ENCODE measurements around the gene PNLDC1. TPM values are rescaled to one million over a fixed set of nuclear protein-coding genes. Genes with fewer than 3 reads are reported as not detected.

PNLDC1 gene
- total RNA-seq, 1 experiment from 2014 or later, result not detected

DNA sequence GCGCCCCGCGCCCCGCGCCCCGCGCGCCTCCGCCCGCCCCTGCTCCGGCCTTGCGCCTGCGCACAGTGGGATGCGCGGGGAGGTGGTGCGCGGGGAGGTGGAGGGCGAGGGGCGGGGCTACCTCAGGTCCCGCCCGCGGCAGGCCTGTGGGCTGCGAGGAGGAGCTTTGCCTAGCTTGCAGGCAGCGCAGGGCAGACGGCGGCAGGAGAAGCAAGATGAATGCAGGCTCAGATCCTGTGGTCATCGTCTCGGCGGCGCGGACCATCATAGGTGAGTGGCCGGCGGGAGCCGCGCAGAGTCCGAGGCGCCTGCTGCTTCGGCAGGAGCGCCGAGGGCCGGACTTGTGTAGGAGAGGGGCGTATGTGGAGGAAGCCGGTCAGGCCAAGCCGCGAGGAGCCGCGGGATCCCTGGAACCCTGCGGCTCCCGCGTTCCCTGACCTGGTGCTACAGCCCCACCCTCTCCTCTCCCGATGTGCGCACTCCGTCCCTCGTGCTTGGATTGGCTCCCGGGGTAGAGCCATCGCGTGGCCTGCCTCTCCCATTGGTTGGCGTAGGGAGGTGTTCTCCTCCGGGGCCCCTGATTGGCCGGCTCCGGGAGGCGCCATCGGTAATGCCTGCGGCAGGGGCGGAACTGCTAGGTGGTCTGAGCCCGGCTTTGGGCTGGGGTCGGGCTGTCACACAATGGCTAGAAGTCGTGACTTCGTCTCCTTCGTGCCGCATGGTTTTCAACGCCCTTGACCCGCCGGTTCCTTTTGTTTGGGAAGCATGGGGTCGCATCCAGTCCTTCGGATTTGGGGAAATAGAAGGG is 38.0 kb upstream of the PNLDC1 start, which contains the start of gene ACAT2:
ACAT2 (plus strand) TSS at position 173 of the 808 bp plus-strand sequence; CDS start at position 216, 43 bp downstream.
- Histone ChIP-seq H3K4me1 (replicated peaks) (peaks cover 49% of the 10 kb centered on the region), H3K36me3 (peaks cover 68% of the 10 kb centered on the region), H3K27me3 (replicated peaks) (no peaks in the 10 kb centered on the region), H3K9me3 (replicated peaks) (no peaks in the 10 kb centered on the region), H3K27ac (peak within 1 kb of the TSS; percentile 94), H3K4me3 (peak within 1 kb of the TSS; percentile 71)
- peak; percentile 95 to 97 for DNase-seq (ENCODE audit: low read depth in 1 of 2, low spot score in 2 of 2)

- Histone ChIP-seq H3K4me1 (replicated peaks) (peaks cover 55% of the 10 kb centered on the region), H3K27ac (0 out of 2 replicates have a peak overlapping the region, but pooled peaks have one; percentile 1), H3K27me3 (replicated peaks) (no peaks in the 10 kb centered on the region), H3K4me3 (peak overlapping the region; percentile 71), H3K36me3 (peaks cover 70% of the 10 kb centered on the region), H3K9me3 (replicated peaks) (no peaks in the 10 kb centered on the region)
- DNase-seq (ENCODE audit: low read depth in 1 of 2, low spot score in 2 of 2), result no peak
These were observed 37.3 kb upstream of the PNLDC1 start for GRCh38 chr6:159762681-159763293.

DNA sequence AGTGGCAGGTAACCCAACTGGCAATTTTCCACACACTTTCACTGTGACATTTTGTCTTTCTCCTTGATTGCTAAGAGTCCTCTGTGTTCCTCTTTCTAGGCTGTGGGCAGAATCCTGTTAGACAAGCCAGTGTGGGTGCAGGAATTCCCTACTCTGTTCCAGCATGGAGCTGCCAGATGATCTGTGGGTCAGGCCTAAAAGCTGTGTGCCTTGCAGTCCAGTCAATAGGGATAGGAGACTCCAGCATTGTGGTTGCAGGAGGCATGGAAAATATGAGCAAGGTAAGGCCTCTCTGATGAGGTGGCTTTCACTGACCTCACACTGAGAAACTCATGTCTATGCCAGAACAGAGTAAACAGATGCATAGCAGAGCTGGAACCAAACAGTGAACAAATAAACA is 33.2 kb upstream of the PNLDC1 start:
- H3K36me3 ChIP-seq, result peaks cover 86% of the 10 kb centered on the region
- H3K27ac ChIP-seq, result 0 out of 2 replicates have a peak overlapping the region, but pooled peaks have one; percentile 7
- H3K4me3 ChIP-seq, result no peak overlapping the region
- H3K4me1 ChIP-seq (replicated peaks), result peaks cover 22% of the 10 kb centered on the region
- peak; percentile 50 to 66 for DNase-seq (ENCODE audit: low read depth in 1 of 2, low spot score in 2 of 2)
- no peaks in the 10 kb centered on the region for H3K9me3 ChIP-seq (replicated peaks)
- no peaks in the 10 kb centered on the region for H3K27me3 ChIP-seq (replicated peaks)

DNA sequence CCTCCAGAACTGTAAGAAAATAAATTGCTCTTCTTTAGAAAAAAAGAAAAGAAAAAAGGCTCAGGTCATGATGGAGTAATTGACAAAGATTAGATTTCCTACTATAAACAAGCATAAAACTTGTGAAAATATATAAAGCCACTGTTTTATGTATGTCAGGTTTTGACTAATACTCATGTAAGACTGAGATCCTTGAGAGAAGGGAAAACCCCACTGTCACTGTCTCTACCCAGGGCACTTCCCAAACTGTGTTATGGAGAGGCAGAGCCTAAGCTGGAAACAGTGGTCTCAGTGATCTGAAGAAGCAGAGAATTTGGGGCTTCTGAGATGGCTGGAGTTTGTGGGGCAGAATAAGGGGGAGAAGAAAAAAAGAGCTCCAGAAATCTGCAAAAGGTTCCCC is 30.6 kb upstream of the PNLDC1 start:
- DNase-seq (ENCODE audit: low read depth in 1 of 2, low spot score in 2 of 2), result no peak
- no peaks in the 10 kb centered on the region for H3K9me3 ChIP-seq (replicated peaks)
- H3K27me3 ChIP-seq (replicated peaks), result no peaks in the 10 kb centered on the region; the same call in 1 of the 2 replicates
- H3K36me3 ChIP-seq, result peaks cover 94% of the 10 kb centered on the region
- peaks cover 15% of the 10 kb centered on the region for H3K4me1 ChIP-seq (replicated peaks)
- H3K27ac ChIP-seq, result no peak overlapping the region; the same call in 1 of the 2 replicates
- no peak overlapping the region for H3K4me3 ChIP-seq

- Histone ChIP-seq H3K4me3 (no peak overlapping the region), H3K36me3 (peaks cover 91% of the 10 kb centered on the region), H3K27ac (no peak overlapping the region), H3K27me3 (replicated peaks) (no peaks in the 10 kb centered on the region; the same call in 1 of the 2 replicates), H3K9me3 (replicated peaks) (no peaks in the 10 kb centered on the region), H3K4me1 (replicated peaks) (peaks cover 5% of the 10 kb centered on the region)
- no peak for DNase-seq (ENCODE audit: low read depth in 1 of 2, low spot score in 2 of 2)
These were observed 27.9 kb upstream of the PNLDC1 start for GRCh38 chr6:159772196-159772595.

GRCh38 chr6:159777240-159777904 is 22.7 kb upstream of the PNLDC1 start:
- Histone ChIP-seq H3K4me1 (replicated peaks) (no peaks in the 10 kb centered on the region), H3K4me3 (no peak overlapping the region), H3K36me3 (peaks cover 93% of the 10 kb centered on the region), H3K9me3 (replicated peaks) (no peaks in the 10 kb centered on the region), H3K27me3 (replicated peaks) (no peaks in the 10 kb centered on the region; the same call in 1 of the 2 replicates), H3K27ac (no peak overlapping the region)
- DNase-seq (ENCODE audit: low read depth in 1 of 2, low spot score in 2 of 2), result no peak

DNA sequence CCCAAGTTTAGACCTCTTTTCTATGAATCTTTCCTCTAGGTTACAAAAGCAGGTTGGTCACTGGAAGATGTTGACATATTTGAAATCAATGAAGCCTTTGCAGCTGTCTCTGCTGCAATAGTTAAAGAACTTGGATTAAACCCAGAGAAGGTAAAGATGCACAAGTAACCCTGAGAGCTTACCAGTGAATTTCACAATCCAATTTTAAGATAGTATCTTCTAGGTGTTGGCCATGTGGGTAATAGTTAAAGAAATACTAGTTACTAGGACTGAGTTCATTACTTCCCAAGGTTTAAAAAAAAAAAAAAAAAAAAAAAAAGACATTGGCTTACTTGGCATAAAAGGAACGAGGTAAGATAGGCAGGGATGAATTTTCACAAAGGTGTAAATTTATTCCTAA is 21.9 kb upstream of the PNLDC1 start:
- Histone ChIP-seq H3K4me3 (no peak overlapping the region), H3K27me3 (replicated peaks) (no peaks in the 10 kb centered on the region; the same call in 1 of the 2 replicates), H3K36me3 (peaks cover 94% of the 10 kb centered on the region), H3K27ac (no peak overlapping the region), H3K9me3 (replicated peaks) (no peaks in the 10 kb centered on the region), H3K4me1 (replicated peaks) (no peaks in the 10 kb centered on the region)
- no peak for DNase-seq (ENCODE audit: low read depth in 1 of 2, low spot score in 2 of 2)

DNA sequence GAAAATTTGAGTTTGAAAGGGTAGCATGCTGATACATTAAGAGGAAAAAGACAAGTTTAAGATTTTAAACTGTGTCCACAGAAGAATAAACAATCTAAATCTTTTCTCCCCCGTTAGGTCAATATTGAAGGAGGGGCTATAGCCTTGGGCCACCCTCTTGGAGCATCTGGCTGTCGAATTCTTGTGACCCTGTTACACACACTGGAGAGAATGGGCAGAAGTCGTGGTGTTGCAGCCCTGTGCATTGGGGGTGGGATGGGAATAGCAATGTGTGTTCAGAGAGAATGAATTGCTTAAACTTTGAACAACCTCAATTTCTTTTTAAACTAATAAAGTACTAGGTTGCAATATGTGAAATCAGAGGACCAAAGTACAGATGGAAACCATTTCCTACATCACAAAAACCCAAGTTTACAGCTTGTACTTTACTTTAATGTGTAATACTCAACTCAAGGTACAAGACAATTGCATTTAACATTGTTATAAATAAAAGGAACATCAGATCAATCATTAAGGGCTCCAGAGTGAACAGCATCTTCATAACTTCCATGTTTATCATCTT is 21.5 kb upstream of the PNLDC1 start:
- Histone ChIP-seq H3K27ac (no peak overlapping the region), H3K27me3 (replicated peaks) (no peaks in the 10 kb centered on the region), H3K4me3 (no peak overlapping the region), H3K36me3 (peaks cover 94% of the 10 kb centered on the region), H3K9me3 (replicated peaks) (no peaks in the 10 kb centered on the region), H3K4me1 (replicated peaks) (no peaks in the 10 kb centered on the region)
- DNase-seq (ENCODE audit: low read depth in 1 of 2, low spot score in 2 of 2), result no peak

DNA sequence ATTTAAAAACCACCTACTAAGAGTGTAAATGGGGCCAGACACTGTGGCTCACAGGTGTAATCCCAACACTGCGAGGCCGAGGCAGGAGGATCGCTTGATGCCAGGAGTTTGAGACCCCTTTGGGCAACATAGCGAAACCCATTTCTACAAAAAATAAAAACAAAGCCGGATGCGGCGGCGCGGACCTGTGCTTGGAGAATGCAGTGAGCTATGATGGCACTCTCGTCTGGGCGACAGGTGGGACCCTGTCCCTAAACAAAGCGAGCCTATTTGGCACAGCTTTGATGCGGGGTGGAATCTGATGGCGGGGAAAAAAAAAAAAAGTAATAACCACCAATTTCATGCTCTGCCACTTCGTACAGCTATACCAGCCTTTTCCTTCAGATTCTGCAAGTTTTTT is 11.8 kb upstream of the PNLDC1 start:
- Histone ChIP-seq H3K4me1 (replicated peaks) (peaks cover 29% of the 10 kb centered on the region), H3K4me3 (peak overlapping the region; percentile 82), H3K36me3 (peaks cover 89% of the 10 kb centered on the region), H3K27ac (no peak overlapping the region), H3K9me3 (replicated peaks) (no peaks in the 10 kb centered on the region), H3K27me3 (replicated peaks) (no peaks in the 10 kb centered on the region)
- DNase-seq (ENCODE audit: low read depth in 1 of 2, low spot score in 2 of 2), result no peak

DNA sequence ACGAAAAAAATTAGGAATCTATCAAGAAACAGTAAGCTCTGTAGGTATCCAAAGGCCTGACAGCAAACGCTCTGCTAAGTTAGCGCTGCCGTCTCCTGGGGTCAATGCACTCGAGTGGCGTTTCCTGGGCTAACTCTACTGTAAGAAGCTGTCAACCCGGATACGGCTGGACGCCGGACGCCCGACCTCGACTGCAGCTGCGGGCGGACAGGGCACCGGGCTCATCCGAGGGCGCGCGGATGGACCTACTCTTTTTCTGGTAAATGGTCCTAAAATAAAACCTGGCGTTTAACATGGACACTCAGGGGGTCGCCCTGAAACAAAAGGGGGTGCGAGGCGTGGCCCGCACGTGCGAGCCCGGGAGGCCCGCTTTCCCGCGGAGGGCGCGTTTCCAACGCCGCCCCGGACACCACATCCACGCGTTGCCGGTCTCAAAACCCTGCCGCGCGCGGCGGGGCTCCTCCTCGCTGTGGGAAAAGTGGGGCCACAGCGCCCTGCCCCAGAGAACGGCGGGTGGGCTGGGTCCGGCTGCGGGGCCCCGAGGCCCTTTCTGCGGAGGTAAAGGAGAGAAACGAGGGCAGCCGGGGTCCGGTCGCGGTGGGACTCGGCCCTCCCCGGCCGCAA is 11.2 kb upstream of the PNLDC1 start:
- peaks cover 29% of the 10 kb centered on the region for H3K4me1 ChIP-seq (replicated peaks)
- peak; percentile 34 to 55 for DNase-seq (ENCODE audit: low read depth in 1 of 2, low spot score in 2 of 2)
- H3K27me3 ChIP-seq (replicated peaks), result no peaks in the 10 kb centered on the region
- H3K27ac ChIP-seq, result peak overlapping the region; percentile 59
- peaks cover 89% of the 10 kb centered on the region for H3K36me3 ChIP-seq
- no peaks in the 10 kb centered on the region for H3K9me3 ChIP-seq (replicated peaks)
- peak overlapping the region; percentile 82 for H3K4me3 ChIP-seq

DNA sequence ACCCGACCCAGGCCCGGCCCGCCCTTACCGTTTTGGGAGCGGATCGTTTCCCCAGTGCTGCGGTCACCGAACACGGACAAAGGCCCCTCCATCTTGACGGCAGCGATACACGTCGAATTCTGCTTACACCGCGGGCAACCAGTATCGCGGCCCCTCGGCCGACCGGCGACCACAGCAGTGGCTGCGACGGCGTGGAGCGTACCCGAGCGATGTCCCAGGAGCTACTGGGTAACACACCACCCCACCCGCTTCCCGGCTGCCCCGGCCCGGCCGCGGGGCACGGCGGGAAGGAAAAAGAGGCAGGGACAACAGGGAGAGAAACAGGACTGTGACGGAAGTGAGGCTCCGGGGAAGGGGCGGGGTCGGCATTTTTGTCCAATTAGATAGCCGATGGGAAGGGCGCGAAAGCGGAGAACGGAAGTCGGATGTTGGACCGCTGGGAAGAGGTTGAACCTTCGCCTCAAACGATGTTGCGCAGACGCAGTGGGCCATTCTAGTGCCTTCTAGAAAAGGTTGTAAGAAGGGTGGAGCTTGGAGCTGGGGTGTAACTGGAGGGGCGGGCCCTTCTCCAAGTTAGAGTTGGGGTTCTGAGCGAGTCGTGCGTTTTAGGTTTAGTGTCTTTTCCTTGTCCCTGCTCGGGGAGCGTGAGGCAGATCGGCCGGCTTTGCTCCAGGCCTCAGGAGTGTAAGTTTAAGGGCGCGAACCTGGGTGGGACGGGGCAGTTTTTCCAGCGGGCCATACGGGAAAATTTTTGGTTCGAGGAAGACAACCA is 10.5 kb upstream of the PNLDC1 start, which contains the start of gene TCP1:
TCP1 (minus strand) TSS at position 226 of the 772 bp plus-strand sequence; CDS start at position 92, 134 bp downstream.
- Histone ChIP-seq H3K4me3 (peak within 1 kb of the TSS; percentile 82), H3K27me3 (replicated peaks) (no peaks in the 10 kb centered on the region), H3K27ac (peak within 1 kb of the TSS; percentile 67), H3K36me3 (peaks cover 89% of the 10 kb centered on the region), H3K4me1 (replicated peaks) (peaks cover 29% of the 10 kb centered on the region), H3K9me3 (replicated peaks) (no peaks in the 10 kb centered on the region)
- peak; percentile 99 to 100 for DNase-seq (ENCODE audit: low read depth in 1 of 2, low spot score in 2 of 2)

- H3K36me3 ChIP-seq, result peaks cover 82% of the 10 kb centered on the region
- H3K4me3 ChIP-seq, result peak within 1 kb of the TSS; percentile 82
- peak within 1 kb of the TSS; percentile 67 for H3K27ac ChIP-seq
- peaks cover 29% of the 10 kb centered on the region for H3K4me1 ChIP-seq (replicated peaks)
- no peaks in the 10 kb centered on the region for H3K27me3 ChIP-seq (replicated peaks)
- no peaks in the 10 kb centered on the region for H3K9me3 ChIP-seq (replicated peaks)
- DNase-seq (ENCODE audit: low read depth in 1 of 2, low spot score in 2 of 2), result peak; percentile 93 to 96
These were observed 9.7 kb upstream of the PNLDC1 start, which contains the start of gene MRPL18 for GRCh38 chr6:159790149-159790955. Gene MRPL18, plus strand, starts transcription at chr6:159790467. Its CDS starts 121 bp downstream, at chr6:159790588.
